HUES48 (cell line): ENCODE results near the gene PRIMA1.

Experiments
- H3K27ac ChIP-seq: one replicate; pipeline ENCODE4 v1.7.0; 2013; ENCODE audit warnings: low read depth, low read length, inconsistent platforms
- H3K27me3 ChIP-seq: 2 replicates; pipeline ENCODE4 v1.6.1; 2013; ENCODE audit warnings: mild to moderate bottlenecking, low read length; ENCODE audit not compliant: control insufficient read depth, insufficient read depth
- H3K36me3 ChIP-seq: 2 replicates; pipeline ENCODE4 v1.6.1; 2013; ENCODE audit warnings: low read length; ENCODE audit not compliant: control insufficient read depth, insufficient read depth
- H3K4me1 ChIP-seq: 2 replicates; pipeline ENCODE4 v1.6.1; 2013; ENCODE audit warnings: mild to moderate bottlenecking, low read length; ENCODE audit not compliant: control insufficient read depth, insufficient read depth
- H3K4me3 ChIP-seq: 2 replicates; pipeline ENCODE4 v1.5.1; 2013; ENCODE audit warnings: mild to moderate bottlenecking, low read depth, low read length
- H3K9ac ChIP-seq: 2 replicates; pipeline ENCODE4 v1.6.1; 2013; ENCODE audit warnings: mild to moderate bottlenecking, low read depth, low read length, moderate library complexity
- H3K9me3 ChIP-seq: 2 replicates; pipeline ENCODE4 v1.6.1; 2013; ENCODE audit warnings: low read length; ENCODE audit not compliant: control insufficient read depth, insufficient read depth

Gene PRIMA1

DNA sequence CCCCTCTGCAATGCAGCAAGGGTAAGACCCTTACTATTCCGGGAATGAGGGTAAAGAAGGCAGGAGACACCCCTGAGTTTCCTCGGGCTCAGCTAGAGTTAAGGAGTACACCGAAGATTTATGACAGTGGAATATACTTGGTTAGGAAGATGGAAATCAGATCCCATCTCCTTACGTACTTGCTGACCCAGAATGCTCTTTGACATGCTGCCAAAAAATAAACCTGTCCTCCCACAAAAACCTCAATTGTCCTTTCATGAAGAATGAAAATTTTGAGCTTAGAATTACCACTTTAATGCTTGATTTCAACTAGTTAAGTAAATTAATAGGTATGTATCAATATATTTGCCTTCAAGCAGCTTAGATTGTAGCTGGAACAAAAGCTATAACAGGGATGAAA lies 99.5 kb downstream of the PRIMA1 start:
- H3K36me3 ChIP-seq = no peaks in the 10 kb centered on the region
- H3K4me1 ChIP-seq = peaks cover 65% of the 10 kb centered on the region
- H3K27me3 ChIP-seq = no peaks in the 10 kb centered on the region
- H3K27ac ChIP-seq = peak overlapping the region; percentile 95
- H3K9me3 ChIP-seq = no peaks in the 10 kb centered on the region
- peak overlapping the region; percentile 42 for H3K9ac ChIP-seq
- peak overlapping the region; percentile 30; the same call in 1 of the 2 replicates for H3K4me3 ChIP-seq

DNA sequence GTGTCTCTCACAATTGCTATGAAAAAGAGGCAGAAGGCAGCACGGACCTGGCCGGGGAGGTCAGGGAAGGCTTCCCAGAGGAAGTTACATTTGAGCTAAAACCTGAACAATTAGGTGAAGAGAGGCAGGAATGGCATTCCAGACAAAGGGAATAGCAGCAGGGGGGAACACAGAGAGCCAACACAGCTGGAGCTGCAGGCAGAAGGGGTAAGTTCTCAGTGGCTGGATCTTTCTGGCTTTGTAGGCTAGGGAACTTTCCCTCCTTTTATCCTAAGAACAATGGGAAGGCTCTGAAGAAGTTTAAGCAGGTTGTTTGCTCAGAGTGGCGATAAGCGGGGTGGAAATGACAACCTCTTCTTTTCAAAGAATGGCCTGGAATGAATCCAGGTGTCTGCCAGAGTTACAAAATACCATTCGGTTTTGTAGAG lies 100.0 kb downstream of the PRIMA1 start:
- Histone ChIP-seq H3K4me1 (peaks cover 59% of the 10 kb centered on the region), H3K36me3 (no peaks in the 10 kb centered on the region), H3K9me3 (no peaks in the 10 kb centered on the region), H3K27me3 (no peaks in the 10 kb centered on the region), H3K4me3 (peak overlapping the region; percentile 30), H3K27ac (peak overlapping the region; percentile 95), H3K9ac (peak overlapping the region; percentile 42)

DNA sequence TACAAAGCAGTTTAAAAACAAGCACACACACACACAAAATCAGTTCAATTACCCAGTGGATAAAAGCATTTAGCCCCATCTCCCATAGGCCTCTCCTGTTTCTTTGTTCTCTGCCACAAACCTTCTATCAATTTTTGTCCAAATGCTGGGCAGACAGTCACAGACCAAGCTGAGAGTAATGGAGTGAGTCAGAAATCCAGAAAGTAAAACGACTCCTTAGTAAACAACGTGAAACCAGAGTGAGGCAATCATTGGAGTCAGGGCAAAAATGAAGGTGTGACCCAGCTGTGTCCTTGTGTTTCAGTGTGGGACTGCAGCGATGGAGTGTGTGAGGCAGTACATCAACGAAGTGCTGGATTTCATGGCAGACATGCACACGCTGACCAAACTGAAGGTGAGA lies 102.0 kb downstream of the PRIMA1 start:
- no peak overlapping the region for H3K4me3 ChIP-seq
- peaks cover 49% of the 10 kb centered on the region for H3K4me1 ChIP-seq
- H3K9ac ChIP-seq = no peak overlapping the region
- no peaks in the 10 kb centered on the region for H3K36me3 ChIP-seq
- H3K9me3 ChIP-seq = no peaks in the 10 kb centered on the region
- H3K27me3 ChIP-seq = no peaks in the 10 kb centered on the region
- no peak overlapping the region for H3K27ac ChIP-seq

DNA sequence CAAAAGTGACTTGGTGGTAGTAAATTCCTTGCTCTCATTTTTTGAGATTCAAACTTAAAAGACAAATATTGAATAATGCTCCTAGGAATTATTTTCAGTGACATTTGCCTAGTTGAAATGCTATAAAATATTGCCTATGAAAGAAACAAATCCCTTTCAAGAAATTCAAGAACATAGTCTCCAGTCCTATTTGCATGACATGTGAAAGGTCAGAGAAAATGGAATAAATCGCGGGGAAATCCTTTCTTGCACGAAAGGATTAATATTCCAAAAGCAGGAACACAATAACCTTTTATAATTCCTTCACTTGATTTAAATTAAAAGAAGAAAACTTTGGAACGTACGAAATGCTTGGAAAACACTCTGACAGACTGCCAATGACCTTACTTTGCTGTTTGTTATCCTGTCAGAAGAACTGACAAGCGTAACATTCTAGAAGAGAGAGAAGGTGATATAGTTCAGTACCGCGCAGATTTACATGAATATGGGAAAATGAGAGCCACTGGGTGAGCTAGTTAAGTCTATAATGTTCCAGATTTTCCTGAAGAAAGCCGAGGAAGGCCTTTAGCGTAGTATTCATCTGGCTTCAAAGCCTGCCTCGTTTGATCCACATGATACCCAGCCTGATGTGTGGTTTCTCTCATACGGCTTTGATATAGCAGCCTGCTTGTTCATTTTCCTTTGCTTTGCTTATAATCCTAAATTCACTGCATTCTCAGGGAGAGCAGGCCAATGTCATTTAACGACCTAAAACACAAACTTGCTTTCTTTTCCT lies 103.0 kb downstream of the PRIMA1 start:
- Histone ChIP-seq H3K27ac (no peak overlapping the region), H3K36me3 (no peaks in the 10 kb centered on the region), H3K9me3 (no peaks in the 10 kb centered on the region), H3K4me3 (no peak overlapping the region), H3K9ac (no peak overlapping the region), H3K27me3 (no peaks in the 10 kb centered on the region), H3K4me1 (peaks cover 45% of the 10 kb centered on the region)

DNA sequence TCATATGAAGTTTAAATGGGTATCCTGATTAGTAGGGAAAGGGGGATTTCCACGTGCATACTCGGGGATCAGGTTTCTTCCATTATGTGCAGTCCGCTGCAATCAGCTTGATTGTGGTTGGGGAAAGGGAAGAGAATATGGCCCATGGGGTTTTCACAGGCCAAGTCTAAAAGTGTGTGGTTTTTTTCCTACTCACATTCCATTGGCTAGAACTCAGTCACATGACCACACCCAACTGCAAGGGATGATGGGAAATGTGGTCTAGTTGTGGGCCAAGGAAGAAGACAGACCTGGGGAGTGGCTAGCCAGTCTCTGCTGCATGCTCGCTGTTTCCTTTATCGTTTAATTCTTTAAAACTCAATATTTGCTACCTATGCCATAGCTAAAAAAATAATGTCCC lies 105.1 kb downstream of the PRIMA1 start:
- no peaks in the 10 kb centered on the region for H3K27me3 ChIP-seq
- H3K4me3 ChIP-seq = no peak overlapping the region
- H3K36me3 ChIP-seq = no peaks in the 10 kb centered on the region
- H3K9ac ChIP-seq = no peak overlapping the region
- H3K27ac ChIP-seq = no peak overlapping the region
- peaks cover 30% of the 10 kb centered on the region for H3K4me1 ChIP-seq
- no peaks in the 10 kb centered on the region for H3K9me3 ChIP-seq

DNA sequence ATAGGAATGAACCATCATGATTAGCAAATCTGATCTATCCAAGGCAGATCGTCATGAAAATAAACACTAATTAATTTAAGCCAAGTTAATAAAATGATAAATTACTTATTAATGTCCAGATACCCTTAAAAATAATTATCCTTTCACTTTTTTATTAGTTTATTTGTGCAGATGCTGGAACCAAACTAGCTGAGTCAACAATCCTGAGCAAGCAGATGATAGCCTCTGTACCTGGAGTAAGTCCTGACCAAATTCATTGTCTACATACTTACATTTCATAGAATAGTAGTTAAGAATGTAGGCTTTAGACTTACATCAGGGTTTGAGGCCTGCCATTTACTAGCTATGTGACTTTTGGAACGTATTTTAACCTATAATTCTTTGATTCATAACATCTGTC lies 105.8 kb downstream of the PRIMA1 start:
- Histone ChIP-seq H3K27ac (no peak overlapping the region), H3K4me1 (peaks cover 26% of the 10 kb centered on the region), H3K27me3 (no peaks in the 10 kb centered on the region), H3K4me3 (no peak overlapping the region), H3K9ac (no peak overlapping the region), H3K9me3 (no peaks in the 10 kb centered on the region), H3K36me3 (no peaks in the 10 kb centered on the region)

DNA sequence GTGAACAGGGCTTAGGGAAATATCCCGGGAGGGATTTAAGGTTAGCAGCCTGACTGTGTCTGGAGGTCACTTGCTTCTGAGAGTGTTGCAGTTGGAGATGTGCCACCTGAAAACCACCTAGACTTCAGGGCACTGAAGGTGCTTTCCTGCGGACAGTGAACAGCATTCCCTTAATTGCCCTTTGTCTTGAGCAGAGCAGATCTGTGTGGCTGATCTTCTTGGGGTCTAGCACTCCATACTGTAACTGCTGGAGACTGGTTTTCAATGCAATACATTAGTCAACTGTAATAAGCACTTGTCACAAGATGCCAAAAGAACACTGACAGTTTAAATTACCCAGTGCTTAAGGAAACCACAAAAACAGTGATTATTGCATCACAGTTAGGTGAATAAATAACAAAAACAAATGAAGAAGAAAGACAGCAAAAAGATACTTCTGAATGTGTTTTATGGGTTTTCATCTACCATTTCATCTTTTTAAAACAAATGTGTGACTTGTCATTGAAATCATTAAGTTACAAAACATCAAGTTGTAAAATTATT lies 111.8 kb downstream of the PRIMA1 start:
- H3K36me3 ChIP-seq = no peaks in the 10 kb centered on the region
- H3K9me3 ChIP-seq = no peaks in the 10 kb centered on the region
- no peak overlapping the region for H3K9ac ChIP-seq
- peaks cover 4% of the 10 kb centered on the region; the same call in 1 of the 2 replicates for H3K4me1 ChIP-seq
- H3K27ac ChIP-seq = no peak overlapping the region
- H3K27me3 ChIP-seq = no peaks in the 10 kb centered on the region
- no peak overlapping the region for H3K4me3 ChIP-seq

DNA sequence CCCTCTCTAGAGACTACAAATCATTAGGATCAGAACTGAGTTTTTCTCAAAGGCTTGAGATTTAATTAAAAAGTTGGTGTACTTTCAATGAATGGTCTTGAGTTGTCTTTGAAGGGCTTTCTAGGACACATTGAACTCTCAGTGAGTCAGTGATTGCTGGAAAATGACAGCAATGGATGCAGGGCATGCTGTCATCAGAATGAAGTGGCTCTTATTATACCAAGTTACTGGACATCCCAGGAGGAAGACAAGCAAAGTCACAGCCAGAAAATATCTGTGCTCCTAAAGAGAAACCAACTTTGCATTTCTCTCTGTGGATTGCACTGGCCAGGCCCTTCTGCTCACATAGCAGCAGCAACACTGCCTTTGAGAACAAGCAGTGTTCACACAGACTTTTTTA lies 112.6 kb downstream of the PRIMA1 start:
- Histone ChIP-seq H3K27ac (no peak overlapping the region), H3K4me1 (peaks cover 4% of the 10 kb centered on the region; the same call in 1 of the 2 replicates), H3K9me3 (no peaks in the 10 kb centered on the region)

DNA sequence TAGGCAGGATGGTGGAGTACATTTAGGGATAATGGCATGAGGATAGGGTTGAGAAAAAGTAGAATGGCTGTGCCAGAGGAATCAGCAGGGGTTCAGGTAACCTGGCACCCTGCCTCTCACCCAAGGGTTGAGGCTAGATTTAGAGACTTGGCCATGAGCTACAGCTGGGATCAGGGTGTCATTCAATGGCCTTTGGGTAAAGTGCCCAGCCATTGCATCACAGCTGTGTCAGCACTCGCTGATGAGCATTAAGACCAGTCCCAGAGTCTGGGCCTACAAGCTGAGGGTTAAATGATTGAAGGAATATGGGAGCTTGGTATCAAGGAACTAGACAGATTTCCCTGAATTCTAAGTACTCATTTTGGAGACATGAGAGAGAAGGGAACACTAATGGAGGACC lies 113.9 kb downstream of the PRIMA1 start:
- Histone ChIP-seq H3K9ac (no peak overlapping the region), H3K4me1 (peaks cover 4% of the 10 kb centered on the region; the same call in 1 of the 2 replicates), H3K36me3 (no peaks in the 10 kb centered on the region), H3K27ac (no peak overlapping the region), H3K27me3 (no peaks in the 10 kb centered on the region), H3K9me3 (no peaks in the 10 kb centered on the region), H3K4me3 (no peak overlapping the region)

More for the DNA sequence above, 112.6 kb downstream of the PRIMA1 start:
- H3K36me3 ChIP-seq = no peaks in the 10 kb centered on the region
- H3K4me3 ChIP-seq = no peak overlapping the region
- no peaks in the 10 kb centered on the region for H3K27me3 ChIP-seq
- no peak overlapping the region for H3K9ac ChIP-seq

DNA sequence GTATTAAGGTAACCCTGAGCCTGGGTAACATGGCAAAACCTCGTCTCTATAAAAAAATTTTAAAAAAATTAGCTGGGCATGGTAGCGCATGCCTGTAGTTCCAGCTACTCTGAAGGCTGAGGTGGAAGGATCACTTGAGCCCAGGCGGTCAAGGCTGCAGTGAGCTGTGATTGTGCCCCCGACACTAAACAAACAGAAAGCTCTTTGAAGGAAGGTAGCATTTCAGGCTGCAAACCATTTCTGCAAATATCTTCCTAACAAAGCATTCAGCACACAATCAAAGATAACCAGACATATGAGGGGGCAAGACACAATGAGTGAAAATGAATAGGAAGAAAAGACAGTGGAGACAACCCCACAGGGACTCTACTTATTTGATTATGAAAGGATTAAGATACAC lies 118.7 kb downstream of the PRIMA1 start:
- Histone ChIP-seq H3K9ac (no peak overlapping the region), H3K4me3 (no peak overlapping the region), H3K27ac (no peak overlapping the region), H3K4me1 (no peaks in the 10 kb centered on the region; the same call in 1 of the 2 replicates), H3K9me3 (peaks cover 15% of the 10 kb centered on the region), H3K27me3 (no peaks in the 10 kb centered on the region), H3K36me3 (0 out of 2 replicates have a peak, but pooled peaks cover 2% of the 10 kb centered on the region)
